ENCODE measurements around the gene RANBP3.

- TF ChIP-seq CTCF (IDR thresholded peaks at IDR 0.05; ENCODE audit: control extremely low read depth in 1 of 3, insufficient read depth in 1 of 3, low read depth in 1 of 3, low read length in 3 of 3) (no peak), TBP (IDR thresholded peaks at IDR 0.05; ENCODE audit: low read depth, low read length) (no peak), CEBPB (IDR thresholded peaks at IDR 0.05; ENCODE audit: low read depth, low read length) (no peak), MAX (IDR thresholded peaks at IDR 0.05) (no peak), RXRA (IDR thresholded peaks at IDR 0.05; ENCODE audit: insufficient read depth, low read depth, low read length) (no peak), EZH2 (IDR thresholded peaks at IDR 0.05; ENCODE audit: low read depth, low read length, severe bottlenecking) (no peak), FOSL1 (IDR thresholded peaks at IDR 0.05; ENCODE audit: insufficient read depth, low read depth, low read length) (no peak), RFX5 (IDR thresholded peaks at IDR 0.05; ENCODE audit: borderline replicate concordance, low read depth, low read length) (no peak), CREB1 (IDR thresholded peaks at IDR 0.05) (no peak), POLR2A (IDR thresholded peaks at IDR 0.05; ENCODE audit: control extremely low read depth in 1 of 2, low read depth in 2 of 2, low read length in 2 of 2) (no peak), SIX5 (IDR thresholded peaks at IDR 0.05; ENCODE audit: low read depth, low read length) (no peak), TCF12 (IDR thresholded peaks at IDR 0.05; ENCODE audit: low read depth, low read length) (no peak)
Measured at GRCh38 chr19:5993648-5994358, 15.9 kb upstream of the RANBP3 start.

Measured in H1 (cell line).